ENCODE results near the gene TMEFF2.

- TF ChIP-seq CTCF (IDR thresholded peaks at IDR 0.05) (no peak), POLR2A (IDR thresholded peaks at IDR 0.05) (no peak)
Measured at GRCh38 chr2:191951376-191951775, 243.4 kb downstream of the TMEFF2 start.
